HG03439 (cell line): ENCODE results near the gene MED9.

Experiments
- ATAC-seq: cut with Tn5 transposase; IDR thresholded peaks from one replicate; pipeline ENCODE4 v1.9.1; 2021; ENCODE audit warnings: mild to moderate bottlenecking, moderate library complexity; ENCODE audit not compliant: unreplicated experiment

MED9 gene

GRCh38 chr17:17514993-17515933 is 38.5 kb downstream of the MED9 start:
- ATAC-seq, result no peak

GRCh38 chr17:17515934-17516930 is 39.4 kb downstream of the MED9 start:
- no peak for ATAC-seq

- ATAC-seq, result no peak
Measured at GRCh38 chr17:17516941-17517720, 40.3 kb downstream of the MED9 start.

GRCh38 chr17:17518014-17518413 is 41.2 kb downstream of the MED9 start:
- no peak for ATAC-seq

GRCh38 chr17:17518951-17519350 is 42.2 kb downstream of the MED9 start:
- no peak for ATAC-seq

- no peak for ATAC-seq
Measured at GRCh38 chr17:17519886-17520285, 43.1 kb downstream of the MED9 start.

GRCh38 chr17:17520599-17521232 is 43.9 kb downstream of the MED9 start:
- no peak for ATAC-seq

GRCh38 chr17:17523001-17523730 is 46.4 kb downstream of the MED9 start:
- no peak for ATAC-seq

- no peak for ATAC-seq
Measured at GRCh38 chr17:17523731-17524490, 47.1 kb downstream of the MED9 start.

GRCh38 chr17:17525311-17525710 is 48.5 kb downstream of the MED9 start:
- ATAC-seq, result no peak

GRCh38 chr17:17525956-17526355 is 49.2 kb downstream of the MED9 start:
- ATAC-seq, result no peak

- no peak for ATAC-seq
Measured at GRCh38 chr17:17526369-17526768, 49.6 kb downstream of the MED9 start.

- no peak for ATAC-seq
Measured at GRCh38 chr17:17527534-17527933, 50.7 kb downstream of the MED9 start.

GRCh38 chr17:17527956-17528500 is 51.2 kb downstream of the MED9 start:
- no peak for ATAC-seq

GRCh38 chr17:17528696-17529652 is 52.2 kb downstream of the MED9 start:
- no peak for ATAC-seq

GRCh38 chr17:17531156-17531555 is 54.4 kb downstream of the MED9 start:
- no peak for ATAC-seq

- ATAC-seq, result no peak
Measured at GRCh38 chr17:17532991-17533390, 56.2 kb downstream of the MED9 start.
